ENCODE measurements around the gene OGA. TPM values are rescaled to one million over a fixed set of nuclear protein-coding genes. Genes with fewer than 3 reads are reported as not detected.

Gene OGA
- total and polyA plus RNA-seq, 9 of the 15 experiments (the other 6 are each of a cell fraction or from before 2014, with no cell fraction given), result 13.5 to 73.5 (median 59.5) TPM

GRCh38 chr10:101818119-101818871 is at the start of gene OGA (continued):
- TF ChIP-seq ZNF699 (CRISPR knock-in tag; IDR thresholded peaks at IDR 0.05; ENCODE audit: insufficient replicate concordance) (no peak), SMAD4 (CRISPR knock-in tag; conservative IDR thresholded peaks at IDR 0.05) (no peak), BMI1 (IDR thresholded peaks at IDR 0.05; ENCODE audit: low read length) (no peak), ETV6 (IDR thresholded peaks at IDR 0.05; ENCODE audit: borderline replicate concordance in 1 of 2, low read depth in 2 of 2, low read length in 1 of 2) (no peak), ETV6 (CRISPR knock-in tag; IDR thresholded peaks at IDR 0.05; ENCODE audit: borderline replicate concordance) (no peak), ZNF512 (tag; IDR thresholded peaks at IDR 0.05) (no peak), AFF1 (IDR thresholded peaks at IDR 0.05; ENCODE audit: low read depth in 1 of 2, partially characterized antibody in 2 of 2) (no peak), ZNF239 (CRISPR knock-in tag; IDR thresholded peaks at IDR 0.05) (no peak), ZMIZ1 (IDR thresholded peaks at IDR 0.05; ENCODE audit: low read depth in 2 of 2, low read length in 2 of 2) (no peak; a peak in 1 of 4 replicates), SPI1 (IDR thresholded peaks at IDR 0.05; ENCODE audit: borderline replicate concordance, low read depth, low read length) (no peak)

All from K562 (cell line).